ENCODE results near the gene UBE2J1.
"Not testable (repeated sequence)": the region's sequence is repeated elsewhere in the genome, so short reads cannot be mapped to it uniquely, and the experiment has no call there.

UBE2J1 gene

DNA sequence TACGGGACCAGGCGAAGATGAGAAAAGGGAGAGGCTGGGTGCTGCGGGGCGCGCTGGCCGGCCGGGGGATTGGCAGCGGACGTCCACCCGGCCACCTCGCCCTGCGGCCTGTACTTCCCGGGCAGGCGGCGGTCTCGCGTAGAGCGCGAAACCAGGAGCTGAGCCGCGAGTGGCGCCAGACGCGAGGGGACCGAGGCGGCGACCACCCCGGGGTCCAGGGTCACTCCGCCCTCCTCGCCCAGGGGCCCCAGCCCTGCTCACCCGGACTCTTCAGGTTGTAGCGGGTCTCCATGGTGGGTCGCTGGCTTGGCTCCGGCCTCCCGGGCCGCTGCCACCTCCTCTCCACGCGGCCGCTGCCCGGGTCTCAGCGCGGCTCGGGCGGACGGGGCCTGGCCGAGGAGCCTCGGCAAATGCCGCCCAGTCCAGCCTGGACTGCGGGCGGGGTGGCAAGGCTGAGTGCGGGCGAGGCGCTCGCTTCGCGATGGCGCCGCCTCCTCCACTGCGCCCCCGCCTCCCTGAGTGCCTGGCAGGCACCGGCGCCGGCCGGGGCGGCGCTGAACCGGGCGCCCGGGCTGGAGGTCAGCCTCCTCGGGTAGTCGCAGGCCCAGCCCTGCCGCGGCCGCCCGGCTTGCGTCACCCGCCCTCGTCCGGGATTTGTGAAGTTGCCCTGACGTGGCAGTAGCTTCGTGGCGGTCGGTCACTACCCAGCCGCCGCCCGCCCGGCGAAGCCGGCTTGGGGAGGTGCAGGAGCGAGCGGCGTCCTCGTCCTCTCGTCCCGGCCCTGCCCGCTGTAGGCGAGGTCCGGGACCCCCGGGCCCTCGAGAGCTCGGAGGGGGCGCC lies at the start of gene UBE2J1:
UBE2J1 (minus strand) TSS at position 445 of the 840 bp plus-strand sequence; CDS start at position 292, 153 bp downstream.
- DNase-seq, result peak; percentile 35 to 92 (median 80)

- no peak for DNase-seq
Observed at GRCh38 chr6:89400912-89401399, 48.4 kb upstream of the UBE2J1 start.

DNA sequence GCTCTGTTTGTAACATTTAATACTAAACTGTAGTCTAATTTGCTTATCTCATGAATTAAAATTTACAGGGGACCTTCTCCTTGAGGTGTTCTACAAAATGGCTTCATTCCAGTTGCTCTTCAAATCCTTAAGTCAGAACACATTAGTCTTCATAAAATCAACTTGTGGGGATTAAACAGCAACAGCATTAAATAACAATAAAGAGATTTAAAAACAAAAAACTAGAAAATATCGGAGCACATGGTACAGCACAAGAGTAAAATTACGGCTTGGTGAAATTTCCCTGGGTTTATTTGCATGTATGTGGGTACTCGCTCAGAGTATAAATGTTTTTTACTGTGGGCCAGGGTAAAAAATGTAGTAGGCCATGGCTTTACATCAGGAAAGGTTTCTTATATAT lies 47.5 kb upstream of the UBE2J1 start:
- DNase-seq, result no peak

DNA sequence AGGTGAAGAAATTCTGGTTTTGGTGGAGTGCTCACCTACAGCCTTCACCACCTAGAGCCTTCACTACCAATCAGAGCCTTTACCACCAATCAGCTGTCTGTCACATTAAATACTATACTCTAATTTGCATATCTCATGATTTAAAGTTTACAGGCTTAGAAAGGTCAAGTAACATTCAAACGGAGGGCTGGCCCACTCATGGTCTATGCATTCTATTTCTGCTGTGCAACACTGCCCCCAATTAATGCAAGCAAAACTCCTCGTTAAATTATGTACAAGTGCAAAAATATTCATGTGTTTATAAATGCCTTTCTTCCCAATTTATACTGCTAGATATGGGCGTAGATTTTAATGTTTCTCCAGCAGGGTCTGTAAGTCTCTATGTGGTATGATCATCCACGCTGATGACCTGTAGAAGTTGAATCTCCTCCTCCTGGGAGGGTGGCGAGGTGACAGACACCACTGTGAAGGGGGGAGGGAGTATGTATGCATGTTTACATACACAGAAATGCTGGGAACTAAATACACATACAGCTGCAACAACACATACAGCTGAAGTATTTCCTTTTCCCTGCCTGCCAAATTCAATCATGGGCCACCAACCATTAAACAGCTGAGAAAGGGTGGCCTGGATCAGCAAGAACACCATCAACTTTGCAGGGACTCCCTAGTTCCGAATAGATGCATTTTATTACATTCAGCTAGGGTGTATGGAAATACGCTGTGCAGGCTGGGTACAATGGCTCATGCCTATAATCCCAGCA lies 46.4 kb upstream of the UBE2J1 start:
- DNase-seq, result no peak

- DNase-seq, result not testable (repeated sequence)
Observed at GRCh38 chr6:89397884-89398283, 45.4 kb upstream of the UBE2J1 start.

- no peak for DNase-seq
Observed at GRCh38 chr6:89393659-89394058, 41.1 kb upstream of the UBE2J1 start.

DNA sequence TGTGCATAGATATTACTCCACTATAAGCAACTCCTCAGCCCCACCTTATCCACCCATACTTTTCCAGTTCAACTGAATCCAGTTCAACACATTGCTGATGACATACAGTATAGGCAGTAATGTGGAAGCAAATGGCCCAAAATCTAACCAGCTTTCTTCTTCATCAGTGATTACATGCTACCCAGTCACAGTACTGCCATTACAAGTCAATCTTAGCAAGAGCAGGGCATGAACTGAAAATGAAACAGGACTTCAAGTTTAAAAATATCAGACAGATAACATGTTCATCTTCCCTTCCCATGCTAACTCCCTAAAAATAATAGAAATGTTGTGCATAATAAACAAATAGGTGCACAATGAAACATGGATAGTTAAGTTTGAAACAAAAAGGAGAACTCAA lies 40.3 kb upstream of the UBE2J1 start:
- no peak for DNase-seq

GRCh38 chr6:89388846-89389245 lies 36.3 kb upstream of the UBE2J1 start:
- peak in 1 of 14 donors; percentile 71 for DNase-seq

GRCh38 chr6:89387516-89388201 lies 35.1 kb upstream of the UBE2J1 start:
- DNase-seq, result no peak

DNA sequence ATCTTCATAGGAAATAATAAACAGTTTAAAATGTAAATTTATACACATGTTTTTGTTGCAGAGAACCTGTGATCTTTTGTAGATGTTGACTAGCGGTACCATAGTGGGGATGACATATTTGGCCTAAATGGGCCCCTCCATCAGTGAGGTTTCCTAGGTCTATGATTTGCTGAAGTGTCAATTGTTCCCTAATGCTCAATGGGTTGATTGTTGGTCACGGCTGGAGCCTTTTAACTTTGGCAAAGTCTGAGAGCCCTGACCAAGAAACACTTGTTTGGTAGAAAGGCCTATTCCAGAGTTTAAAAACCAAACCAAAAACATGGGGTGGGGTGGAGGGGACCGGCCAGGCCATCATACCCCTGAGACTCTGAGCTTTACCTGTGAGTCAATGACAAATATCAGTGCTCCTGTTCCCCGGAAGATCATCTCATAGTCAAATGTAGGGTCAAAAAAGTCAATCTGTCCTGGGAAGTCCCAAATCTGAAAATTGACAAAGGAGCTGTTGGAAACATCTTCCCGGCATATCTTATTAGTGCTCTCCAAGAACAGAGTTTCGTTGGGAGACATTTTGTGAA lies 34.5 kb upstream of the UBE2J1 start:
- DNase-seq, result no peak

DNA sequence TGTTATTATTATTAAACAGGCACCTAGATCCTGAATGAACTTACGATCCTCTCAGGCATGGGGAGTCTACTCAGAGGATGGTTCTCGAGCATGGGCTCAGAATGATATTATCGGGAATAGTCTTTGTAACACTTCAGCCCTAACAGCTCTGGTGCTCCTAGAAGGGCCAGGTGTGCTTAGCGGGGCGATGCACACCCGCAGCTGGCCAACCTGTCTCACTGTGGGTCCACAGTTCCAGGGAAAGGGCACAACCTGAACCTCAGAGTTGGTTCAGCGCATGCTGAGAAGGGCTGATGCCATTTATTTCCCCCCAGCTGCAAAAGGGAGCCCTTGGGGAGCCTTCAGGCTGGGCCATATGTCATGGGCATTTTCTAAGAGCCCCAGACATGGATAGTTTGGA lies 33.3 kb upstream of the UBE2J1 start:
- no peak for DNase-seq

DNA sequence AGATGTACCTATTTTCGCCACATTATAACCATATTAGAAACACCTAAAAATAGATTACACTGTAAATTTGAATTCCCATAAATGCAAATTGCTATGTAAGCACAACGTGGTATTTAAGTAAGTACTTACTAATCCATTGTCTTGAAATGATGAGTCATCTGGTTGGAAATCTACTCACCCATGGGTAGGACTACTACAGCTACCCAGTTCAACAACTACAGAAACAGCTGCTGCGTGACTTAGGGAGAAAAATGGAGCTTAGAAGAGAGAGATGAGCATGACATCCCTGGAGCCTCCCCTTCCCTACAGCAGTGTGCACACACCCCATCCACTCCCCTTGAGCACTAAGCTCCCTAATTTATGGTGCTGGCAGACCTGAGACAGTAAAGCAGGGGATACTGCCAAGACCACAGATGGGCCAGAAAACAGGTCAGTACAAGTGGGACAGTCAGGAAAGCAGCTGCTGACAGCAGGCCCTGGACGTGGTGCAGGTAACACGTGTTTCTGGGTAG lies 32.7 kb upstream of the UBE2J1 start:
- DNase-seq, result peak in 2 of 14 donors; percentile 30 to 98

GRCh38 chr6:89381031-89381430 lies 28.5 kb upstream of the UBE2J1 start:
- no peak for DNase-seq

GRCh38 chr6:89379281-89379680 lies 26.8 kb upstream of the UBE2J1 start:
- DNase-seq, result peak in 2 of 14 donors; percentile 13 to 95

GRCh38 chr6:89378628-89379027 lies 26.1 kb upstream of the UBE2J1 start:
- no peak for DNase-seq

DNA sequence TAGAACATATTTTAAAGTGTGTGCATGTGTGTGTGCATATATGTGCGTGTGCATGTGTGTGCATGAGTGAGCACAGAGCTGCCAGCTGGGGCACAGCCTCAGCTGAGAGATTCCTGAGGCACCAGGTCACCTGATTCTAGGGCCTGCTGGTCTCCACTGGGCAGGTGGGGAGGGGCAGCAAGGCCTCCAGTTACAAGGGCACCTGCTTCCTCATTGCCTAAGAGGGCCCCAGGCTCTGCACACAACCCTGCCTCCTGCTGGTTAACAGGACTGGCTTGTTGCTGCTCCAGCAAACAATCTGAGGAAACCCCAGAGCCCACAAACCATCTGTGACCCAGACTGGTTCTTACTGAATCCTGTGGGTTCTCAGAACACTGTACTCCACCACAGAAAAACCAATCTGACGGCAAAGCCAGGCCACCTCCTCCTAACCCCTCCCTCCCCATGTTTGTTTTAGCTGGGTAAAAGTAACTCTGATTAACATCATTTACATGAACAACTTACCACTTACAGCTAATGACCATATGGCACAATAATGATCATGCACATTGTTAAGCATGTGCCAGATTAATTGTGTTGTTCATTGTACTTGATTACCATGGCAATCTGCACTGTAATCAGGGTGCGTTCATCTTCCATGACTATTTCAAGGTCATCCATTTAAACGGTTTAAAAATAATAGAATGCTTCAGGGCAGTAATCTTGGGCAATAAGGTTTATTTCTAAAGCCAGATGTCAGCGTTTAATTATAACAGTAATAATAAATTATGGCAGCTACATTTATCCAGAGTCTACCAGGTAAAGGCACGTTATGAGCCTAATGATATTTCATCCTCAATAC lies 23.1 kb upstream of the UBE2J1 start:
- DNase-seq, result peak in 2 of 14 donors; percentile 25 to 94

GRCh38 chr6:89372506-89372901 lies 20.0 kb upstream of the UBE2J1 start:
- DNase-seq, result peak in 1 of 14 donors; percentile 48

GRCh38 chr6:89371849-89372505 lies 19.5 kb upstream of the UBE2J1 start:
- DNase-seq, result peak in 13 of 14 donors; percentile 22 to 87 (median 77)

DNA sequence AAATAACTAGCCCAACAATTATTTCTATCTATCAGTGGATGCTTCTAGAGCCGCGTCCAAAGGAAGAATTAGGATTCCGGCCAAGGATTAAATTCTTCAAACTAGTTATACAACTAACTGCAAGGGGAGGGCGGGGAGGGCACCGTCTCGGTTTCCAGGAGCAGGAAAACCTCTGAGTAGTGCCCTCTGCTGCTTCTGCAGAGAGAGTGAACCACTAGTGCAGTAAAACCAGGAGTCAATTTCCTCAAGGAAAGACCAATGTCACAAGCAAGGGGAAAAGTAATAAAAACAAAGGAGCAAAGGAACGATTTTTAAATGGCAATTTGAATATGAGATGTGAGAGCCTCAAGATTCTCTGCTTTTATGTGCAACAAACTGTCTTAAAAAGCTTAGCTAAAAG lies 16.5 kb upstream of the UBE2J1 start:
- peak in 1 of 14 donors; percentile 31 for DNase-seq

DNA sequence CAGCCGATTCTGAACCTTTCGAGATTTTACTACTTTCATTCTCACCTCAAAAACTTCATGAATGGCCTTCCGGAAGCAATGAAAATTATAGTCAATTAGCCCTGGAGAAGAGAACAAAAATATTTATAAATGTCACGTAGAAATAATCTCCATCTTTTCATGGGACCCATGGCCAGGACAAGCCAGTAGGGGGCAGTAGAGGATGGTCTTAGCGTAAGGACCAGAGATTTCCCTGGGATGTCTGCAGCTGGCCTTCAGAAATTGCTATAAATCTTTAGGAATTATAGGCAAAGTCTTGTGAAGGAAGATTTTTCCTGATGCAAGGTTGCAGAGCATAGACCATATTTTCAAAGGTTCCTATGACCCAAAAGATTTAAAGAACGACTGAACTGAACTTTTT lies 15.6 kb upstream of the UBE2J1 start:
- DNase-seq, result peak in 6 of 14 donors; percentile 8 to 54 (median 31)

DNA sequence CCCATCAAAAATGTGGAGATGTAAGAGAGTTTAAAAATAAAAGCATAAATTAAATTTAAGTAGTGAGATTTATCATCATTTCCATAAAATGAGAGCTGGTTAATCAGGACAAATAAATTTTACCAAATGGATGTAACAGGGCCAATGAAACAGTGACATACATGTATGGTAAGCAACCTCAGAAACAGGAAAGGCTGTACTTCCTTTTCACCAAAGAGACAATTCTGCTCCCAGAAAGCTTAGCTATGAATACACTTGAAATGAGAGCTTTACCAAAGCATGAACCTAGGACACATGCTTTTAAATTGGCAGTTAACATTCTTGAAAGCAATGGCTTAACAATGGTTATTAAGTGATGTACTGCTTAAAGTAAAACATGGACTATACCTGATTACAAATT lies 12.1 kb upstream of the UBE2J1 start:
- DNase-seq, result no peak

Data from C1 segment of cervical spinal cord (tissue), 14 donors.